Testis (tissue), 3 donors: ENCODE measurements around the gene C6orf132. TPM values are rescaled to one million over a fixed set of nuclear protein-coding genes. Genes with fewer than 3 reads are reported as not detected.
A peak's percentile ranks its signal among the peaks of the same experiment; 100 is the strongest.
"Not testable (repeated sequence)": the region's sequence is repeated elsewhere in the genome, so short reads cannot be mapped to it uniquely, and the experiment has no call there.

Experiments
- DNase-seq: peaks from one replicate; pipeline ENCODE4 v3.0.0-alpha.2; 2019
- H3K27ac ChIP-seq, 2 donors: fragments of 200-600 bp; sonication (generic); one replicate each; pipeline ENCODE4 v1.5.1; 2019
- H3K27me3 ChIP-seq: fragments of 200-600 bp; sonication (generic); one replicate; pipeline ENCODE4 v1.5.1; 2019
- H3K36me3 ChIP-seq: fragments of 200-600 bp; sonication (generic); one replicate; pipeline ENCODE4 v1.5.1; 2017; ENCODE audit warnings: low read depth; ENCODE audit errors: missing control alignments
- H3K4me1 ChIP-seq: fragments of 200-600 bp; sonication (generic); one replicate; pipeline ENCODE4 v1.5.1; 2019
- H3K4me3 ChIP-seq, 2 donors: fragments of 200-600 bp; sonication (generic); one replicate each; pipeline ENCODE4 v1.5.1; 2017 to 2019
- H3K9me3 ChIP-seq: fragments of 200-600 bp; sonication (generic); one replicate; pipeline ENCODE4 v1.5.1; 2017
- POLR2A ChIP-seq: fragments of 450-650 bp; IDR thresholded peaks from one replicate; pipeline ENCODE4 v1.6.1; 2017; ENCODE audit warnings: antibody characterized with exemption, mild to moderate bottlenecking, moderate library complexity
- WGBS, 2 donors: methylation state at CpG; one replicate each; pipeline ENCODE4 v1.1.5; 2018; 5-methylcytosine and 5-hydroxymethylcytosine counted together
- intact Hi-C: fragments of 100-400 bp; cut with DNase I; formaldehyde crosslinking; loops from one replicate; pipeline ENCODE4 v1.15.1; 2023; ENCODE audit warnings: low total_unique reads
- polyA plus RNA-seq: library from polyadenylated mRNA; stranded (reverse); fragments of 350-450 nt; fragmentation: Illumina TruSeq; extraction: RNeasy Lipid Tissue Mini Kit (QIAGEN cat#74804); gene quantifications from one replicate; pipeline ENCODE4 v1.2.3, GENCODE V29; 2014; ENCODE audit warnings: low read depth, low replicate concordance; ENCODE audit not compliant: insufficient read depth
- total RNA-seq, 2 donors: library from RNA; depleted of rRNA; stranded (reverse); fragments of >200 nt; gene quantifications; one replicate each; pipeline ENCODE4 v1.2.3, GENCODE V29; 2016
- TF ChIP-seq, protein P1 (sequence below), 3 experiments: fragments of 450-650 bp in 2 of 3; fragments of 200-600 bp in 1 of 3; sonication (generic) in 1 of 3; IDR thresholded peaks; one replicate each; pipeline ENCODE4 v1.5.1; 2016 to 2019; ENCODE audit warnings: antibody characterized with exemption in 3 of 3, mild to moderate bottlenecking in 2 of 3, moderate library complexity in 1 of 3

The C6orf132 gene
- total and polyA plus RNA-seq, 3 donors from 2014 or later = 1.1 to 2.0 (median 1.3) TPM

GRCh38 chr6:42171813-42172581 lies 29.6 kb upstream of the C6orf132 start:
- no peaks in the 10 kb centered on the region for H3K27me3 ChIP-seq

DNA sequence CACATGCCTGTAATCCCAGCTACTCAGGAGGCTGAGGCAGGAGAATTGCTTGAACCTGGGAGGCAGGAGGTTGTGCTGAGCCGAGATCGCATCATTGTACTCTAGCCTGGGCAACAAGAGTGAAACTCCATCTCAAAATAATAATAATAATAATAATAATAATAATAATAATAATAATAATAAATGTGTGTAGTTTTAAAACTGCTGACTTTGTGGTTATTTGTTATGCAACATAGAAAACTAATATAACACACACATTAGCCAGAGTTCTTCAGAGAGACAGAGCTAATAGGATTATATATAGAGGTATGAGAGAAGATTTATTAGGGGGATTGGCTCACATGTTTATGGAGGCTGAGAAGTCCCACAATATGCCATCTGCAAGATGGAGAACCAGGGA lies 27.4 kb upstream of the C6orf132 start:
- not testable (repeated sequence) for H3K27ac ChIP-seq, H3K4me1 ChIP-seq, H3K36me3 ChIP-seq, H3K4me3 ChIP-seq, DNase-seq, H3K9me3 ChIP-seq, H3K27me3 ChIP-seq
- intact Hi-C loops = loop anchor here (5.0 kb wide), 1 partner anchor 92 kb away; no protein-coding TSS in a partner anchor
- WGBS, 2 donors = 50 to 68% methylated on average over 2 of the region's 2 CpGs

More at GRCh38 chr6:42171813-42172581, 29.6 kb upstream of the C6orf132 start:
- intact Hi-C loops = no loop called here
- Histone ChIP-seq H3K4me1 (no peaks in the 10 kb centered on the region), H3K4me3 (no peak overlapping the region), H3K9me3 (no peaks in the 10 kb centered on the region), H3K27ac (no peak overlapping the region), H3K36me3 (no peaks in the 10 kb centered on the region)
- 80 to 89% methylated on average over 6 to 7 of the region's 7 CpGs for WGBS, 2 donors
- no peak for TF ChIP-seq POLR2A
- TF ChIP-seq, protein P1, sequence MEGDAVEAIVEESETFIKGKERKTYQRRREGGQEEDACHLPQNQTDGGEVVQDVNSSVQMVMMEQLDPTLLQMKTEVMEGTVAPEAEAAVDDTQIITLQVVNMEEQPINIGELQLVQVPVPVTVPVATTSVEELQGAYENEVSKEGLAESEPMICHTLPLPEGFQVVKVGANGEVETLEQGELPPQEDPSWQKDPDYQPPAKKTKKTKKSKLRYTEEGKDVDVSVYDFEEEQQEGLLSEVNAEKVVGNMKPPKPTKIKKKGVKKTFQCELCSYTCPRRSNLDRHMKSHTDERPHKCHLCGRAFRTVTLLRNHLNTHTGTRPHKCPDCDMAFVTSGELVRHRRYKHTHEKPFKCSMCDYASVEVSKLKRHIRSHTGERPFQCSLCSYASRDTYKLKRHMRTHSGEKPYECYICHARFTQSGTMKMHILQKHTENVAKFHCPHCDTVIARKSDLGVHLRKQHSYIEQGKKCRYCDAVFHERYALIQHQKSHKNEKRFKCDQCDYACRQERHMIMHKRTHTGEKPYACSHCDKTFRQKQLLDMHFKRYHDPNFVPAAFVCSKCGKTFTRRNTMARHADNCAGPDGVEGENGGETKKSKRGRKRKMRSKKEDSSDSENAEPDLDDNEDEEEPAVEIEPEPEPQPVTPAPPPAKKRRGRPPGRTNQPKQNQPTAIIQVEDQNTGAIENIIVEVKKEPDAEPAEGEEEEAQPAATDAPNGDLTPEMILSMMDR (IDR thresholded peaks at IDR 0.05) = no peak
- DNase-seq = no peak

DNA sequence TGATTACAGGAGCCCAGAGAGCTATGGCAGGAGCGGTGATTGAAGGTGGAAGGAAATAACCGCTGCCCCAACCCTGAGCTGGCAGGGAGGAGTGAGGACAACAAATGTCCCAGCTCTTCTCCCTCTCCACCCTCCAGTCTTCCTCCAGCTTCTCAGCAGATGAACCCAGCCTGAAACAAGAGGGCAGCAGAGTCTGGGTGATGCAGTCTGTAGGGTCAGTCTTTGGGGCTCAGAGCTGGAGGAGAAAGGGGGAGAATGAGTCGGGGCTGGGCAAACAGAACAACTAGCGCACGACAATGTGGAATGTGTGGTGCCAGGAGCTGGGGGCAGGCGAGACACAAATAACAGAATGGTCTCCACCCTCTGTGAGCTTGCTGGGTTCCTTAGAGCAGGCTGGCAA lies 26.2 kb upstream of the C6orf132 start:
- H3K4me1 ChIP-seq = no peaks in the 10 kb centered on the region
- intact Hi-C loops = loop anchor here (5.0 kb wide), 1 partner anchor 91 kb away; no protein-coding TSS in a partner anchor
- H3K9me3 ChIP-seq = no peaks in the 10 kb centered on the region
- no peaks in the 10 kb centered on the region for H3K27me3 ChIP-seq
- H3K4me3 ChIP-seq = no peak overlapping the region
- WGBS, 2 donors = 76 to 85% methylated on average over 6 of the region's 6 CpGs
- H3K27ac ChIP-seq = no peak overlapping the region
- no peak for TF ChIP-seq POLR2A
- TF ChIP-seq, protein P1 (IDR thresholded peaks at IDR 0.05) = no peak
- no peak for DNase-seq
- no peaks in the 10 kb centered on the region for H3K36me3 ChIP-seq

GRCh38 chr6:42166444-42167141 lies 24.2 kb upstream of the C6orf132 start:
- H3K27ac ChIP-seq = no peak overlapping the region
- 18 to 24% methylated on average over 4 to 8 of the region's 8 CpGs for WGBS, 2 donors
- TF ChIP-seq, protein P1 (IDR thresholded peaks at IDR 0.05) = peak; percentile 79 to 97 (median 87)
- no peak for TF ChIP-seq POLR2A
- no peaks in the 10 kb centered on the region for H3K36me3 ChIP-seq
- peak; percentile 81 for DNase-seq
- intact Hi-C loops = loop anchor here (5.0 kb wide), 1 partner anchor 89 kb away; no protein-coding TSS in a partner anchor
- H3K4me1 ChIP-seq = no peaks in the 10 kb centered on the region
- no peaks in the 10 kb centered on the region for H3K9me3 ChIP-seq
- H3K4me3 ChIP-seq = no peak overlapping the region
- H3K27me3 ChIP-seq = no peaks in the 10 kb centered on the region

DNA sequence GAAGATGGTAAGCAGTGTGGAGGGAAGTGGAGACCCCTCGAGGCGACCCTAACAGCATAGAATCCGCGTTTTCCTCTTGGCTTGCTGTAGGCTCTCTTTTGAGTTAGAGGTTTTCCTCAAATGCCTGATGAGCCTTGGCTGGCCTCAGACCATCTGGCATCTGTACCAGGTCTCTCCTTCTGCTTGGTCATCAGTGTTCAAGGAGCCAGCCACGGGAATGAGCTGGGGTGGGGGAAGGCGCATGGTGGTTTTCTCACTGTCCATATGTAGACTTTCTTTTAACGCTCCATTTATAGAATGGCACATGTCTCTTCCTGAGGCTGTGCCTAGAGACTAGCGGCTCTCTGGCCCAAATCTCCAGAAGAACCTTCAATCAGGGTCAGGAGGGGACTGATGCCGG lies 22.6 kb upstream of the C6orf132 start:
- no peaks in the 10 kb centered on the region for H3K9me3 ChIP-seq
- no peak for DNase-seq
- intact Hi-C loops = loop anchor here (5.0 kb wide), 1 partner anchor 88 kb away; no protein-coding TSS in a partner anchor
- H3K4me3 ChIP-seq = no peak overlapping the region
- H3K36me3 ChIP-seq = no peaks in the 10 kb centered on the region
- TF ChIP-seq, protein P1 (IDR thresholded peaks at IDR 0.05) = no peak
- no peak for TF ChIP-seq POLR2A
- WGBS, 2 donors = 77 to 84% methylated on average over 9 of the region's 9 CpGs
- no peaks in the 10 kb centered on the region for H3K27me3 ChIP-seq
- no peaks in the 10 kb centered on the region for H3K4me1 ChIP-seq
- H3K27ac ChIP-seq = no peak overlapping the region
